GM23338 (cell line): ENCODE data around the gene REXO5. TPM values are rescaled to one million over a fixed set of nuclear protein-coding genes. Genes with fewer than 3 reads are reported as not detected.

Experiments used
- JUNB ChIP-seq: IDR thresholded peaks from one replicate; pipeline ENCODE4 v1.6.1; 2016; ENCODE audit warnings: antibody characterized with exemption; ENCODE audit not compliant: unreplicated experiment
- POLR2AphosphoS5 ChIP-seq: IDR thresholded peaks from 2 replicates; pipeline ENCODE4 v1.6.1; 2016; ENCODE audit warnings: antibody characterized with exemption, low read depth
- ZNF114 ChIP-seq: fragments of 250-450 bp; sonication (Bioruptor Pico); IDR thresholded peaks from 2 replicates; pipeline ENCODE4 v1.5.0; 2020; ENCODE audit warnings: mild to moderate bottlenecking, moderate library complexity
- ZNF331 ChIP-seq: fragments of 250-450 bp; sonication (Bioruptor Pico); IDR thresholded peaks from 2 replicates; pipeline ENCODE4 v1.5.0; 2020; ENCODE audit warnings: low read depth, mild to moderate bottlenecking, moderate library complexity
- polyA plus RNA-seq: library from polyadenylated mRNA; unstranded; fragments of >200 nt; fragmentation: Nextera tagmentation; extraction: Ambion mirVana; gene quantifications from 2 replicates; pipeline ENCODE4 v1.2.1, GENCODE V29; 2016
- small RNA-seq: library from RNA; depleted of rRNA; stranded (forward); fragments of <200 nt; gene quantifications from one replicate; pipeline ENCODE3, GENCODE V24; 2014; ENCODE audit warnings: low replicate concordance
- total RNA-seq: library from RNA; depleted of rRNA; stranded (reverse); fragments of >200 nt; shearing (Covaris generic); gene quantifications from 2 replicates; pipeline ENCODE4 v1.2.3, GENCODE V29; 2014; rRNA removed
- TF ChIP-seq, protein P1 (sequence below), 2 experiments: fragments of 200-600 bp in 1 of 2; sonication (generic) in 1 of 2; conservative IDR thresholded peaks; 2 replicates each; pipeline versions ENCODE4 v1.5.1 to v1.6.1; 2016 to 2017; ENCODE audit warnings: antibody characterized with exemption in 2 of 2, low read depth in 2 of 2, mild to moderate bottlenecking in 2 of 2, moderate library complexity in 1 of 2
- TF ChIP-seq, protein P2 (sequence below): IDR thresholded peaks from one replicate; pipeline ENCODE4 v1.6.1; 2018; ENCODE audit warnings: antibody characterized with exemption; ENCODE audit not compliant: unreplicated experiment

REXO5 gene
- total and polyA plus RNA-seq, 2 experiments from 2014 or later: 6.5 to 6.9 TPM

DNA sequence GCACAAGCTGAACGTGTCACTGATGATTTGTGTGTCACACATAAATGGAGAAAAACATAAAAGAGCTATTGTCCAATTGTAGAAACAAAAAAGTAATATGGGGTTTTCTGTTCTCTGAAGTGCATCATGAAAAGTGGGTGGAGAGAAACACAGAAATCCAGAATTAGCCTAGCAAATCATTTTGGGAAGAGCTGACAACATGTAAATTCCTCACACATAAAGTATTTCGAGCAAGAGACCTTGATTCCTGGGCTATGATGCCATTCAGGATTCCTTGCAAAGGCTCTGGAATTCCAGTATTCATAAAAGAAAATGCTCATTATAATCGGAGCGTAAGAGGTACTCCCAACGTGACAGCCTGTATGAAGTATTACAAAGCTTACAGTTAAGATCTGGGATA is 92.7 kb downstream of the REXO5 start (continued):
- TF ChIP-seq, protein P1, sequence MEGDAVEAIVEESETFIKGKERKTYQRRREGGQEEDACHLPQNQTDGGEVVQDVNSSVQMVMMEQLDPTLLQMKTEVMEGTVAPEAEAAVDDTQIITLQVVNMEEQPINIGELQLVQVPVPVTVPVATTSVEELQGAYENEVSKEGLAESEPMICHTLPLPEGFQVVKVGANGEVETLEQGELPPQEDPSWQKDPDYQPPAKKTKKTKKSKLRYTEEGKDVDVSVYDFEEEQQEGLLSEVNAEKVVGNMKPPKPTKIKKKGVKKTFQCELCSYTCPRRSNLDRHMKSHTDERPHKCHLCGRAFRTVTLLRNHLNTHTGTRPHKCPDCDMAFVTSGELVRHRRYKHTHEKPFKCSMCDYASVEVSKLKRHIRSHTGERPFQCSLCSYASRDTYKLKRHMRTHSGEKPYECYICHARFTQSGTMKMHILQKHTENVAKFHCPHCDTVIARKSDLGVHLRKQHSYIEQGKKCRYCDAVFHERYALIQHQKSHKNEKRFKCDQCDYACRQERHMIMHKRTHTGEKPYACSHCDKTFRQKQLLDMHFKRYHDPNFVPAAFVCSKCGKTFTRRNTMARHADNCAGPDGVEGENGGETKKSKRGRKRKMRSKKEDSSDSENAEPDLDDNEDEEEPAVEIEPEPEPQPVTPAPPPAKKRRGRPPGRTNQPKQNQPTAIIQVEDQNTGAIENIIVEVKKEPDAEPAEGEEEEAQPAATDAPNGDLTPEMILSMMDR (conservative IDR thresholded peaks at IDR 0.05; ENCODE audit: low read depth in 2 of 2): no peak
- TF ChIP-seq JUNB (no peak), ZNF114 (no peak), POLR2AphosphoS5 (no peak), ZNF331 (no peak)
- TF ChIP-seq, protein P2, sequence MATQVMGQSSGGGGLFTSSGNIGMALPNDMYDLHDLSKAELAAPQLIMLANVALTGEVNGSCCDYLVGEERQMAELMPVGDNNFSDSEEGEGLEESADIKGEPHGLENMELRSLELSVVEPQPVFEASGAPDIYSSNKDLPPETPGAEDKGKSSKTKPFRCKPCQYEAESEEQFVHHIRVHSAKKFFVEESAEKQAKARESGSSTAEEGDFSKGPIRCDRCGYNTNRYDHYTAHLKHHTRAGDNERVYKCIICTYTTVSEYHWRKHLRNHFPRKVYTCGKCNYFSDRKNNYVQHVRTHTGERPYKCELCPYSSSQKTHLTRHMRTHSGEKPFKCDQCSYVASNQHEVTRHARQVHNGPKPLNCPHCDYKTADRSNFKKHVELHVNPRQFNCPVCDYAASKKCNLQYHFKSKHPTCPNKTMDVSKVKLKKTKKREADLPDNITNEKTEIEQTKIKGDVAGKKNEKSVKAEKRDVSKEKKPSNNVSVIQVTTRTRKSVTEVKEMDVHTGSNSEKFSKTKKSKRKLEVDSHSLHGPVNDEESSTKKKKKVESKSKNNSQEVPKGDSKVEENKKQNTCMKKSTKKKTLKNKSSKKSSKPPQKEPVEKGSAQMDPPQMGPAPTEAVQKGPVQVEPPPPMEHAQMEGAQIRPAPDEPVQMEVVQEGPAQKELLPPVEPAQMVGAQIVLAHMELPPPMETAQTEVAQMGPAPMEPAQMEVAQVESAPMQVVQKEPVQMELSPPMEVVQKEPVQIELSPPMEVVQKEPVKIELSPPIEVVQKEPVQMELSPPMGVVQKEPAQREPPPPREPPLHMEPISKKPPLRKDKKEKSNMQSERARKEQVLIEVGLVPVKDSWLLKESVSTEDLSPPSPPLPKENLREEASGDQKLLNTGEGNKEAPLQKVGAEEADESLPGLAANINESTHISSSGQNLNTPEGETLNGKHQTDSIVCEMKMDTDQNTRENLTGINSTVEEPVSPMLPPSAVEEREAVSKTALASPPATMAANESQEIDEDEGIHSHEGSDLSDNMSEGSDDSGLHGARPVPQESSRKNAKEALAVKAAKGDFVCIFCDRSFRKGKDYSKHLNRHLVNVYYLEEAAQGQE: no peak

Small RNAs within 50 kb of the gene (small RNA-seq; reads per million reads assigned to genes)
- not detected for gene RF00618
- gene RNU6-944P: 0.10 reads per million

Other genes with a start within 250 kb of the REXO5 start
- not detected in 2 replicates for gene ACSM2B, start 230.2 kb upstream of the REXO5 start, total RNA-seq
- gene ACSM2B, start 230.2 kb upstream of the REXO5 start, polyA plus RNA-seq: not detected in 2 replicates
- 0.38 and 1.4 TPM in 2 replicates for gene ACSM1, start 108.8 kb upstream of the REXO5 start, total RNA-seq
- 0.26 and 0.34 TPM in 2 replicates for gene ACSM1, start 108.8 kb upstream of the REXO5 start, polyA plus RNA-seq
- gene THUMPD1, start 64.7 kb upstream of the REXO5 start, total RNA-seq: 88.0 and 93.0 TPM in 2 replicates
- 32.9 and 44.6 TPM in 2 replicates for gene THUMPD1, start 64.7 kb upstream of the REXO5 start, polyA plus RNA-seq
- gene ACSM3, start 42.5 kb upstream of the REXO5 start, total RNA-seq: 8.7 and 13.4 TPM in 2 replicates
- 4.8 and 5.7 TPM in 2 replicates for gene ACSM3, start 42.5 kb upstream of the REXO5 start, polyA plus RNA-seq
- 14.0 and 19.5 TPM in 2 replicates for gene ERI2, start 55 bp upstream of the REXO5 start, total RNA-seq
- gene ERI2, start 55 bp upstream of the REXO5 start, polyA plus RNA-seq: 4.2 and 7.2 TPM in 2 replicates
- gene DCUN1D3, start 93.8 kb downstream of the REXO5 start, total RNA-seq: 13.7 and 16.0 TPM in 2 replicates
- gene DCUN1D3, start 93.8 kb downstream of the REXO5 start, polyA plus RNA-seq: 8.0 and 8.5 TPM in 2 replicates
- gene LYRM1, start 94.2 kb downstream of the REXO5 start, total RNA-seq: 18.7 and 19.4 TPM in 2 replicates
- 24.8 and 24.9 TPM in 2 replicates for gene LYRM1, start 94.2 kb downstream of the REXO5 start, polyA plus RNA-seq